Stimulated activated naive B cell treated with anti-CD40 and anti-IgM and Interleukin-4, amounts not matched to agents 10 μg/mL and 1 μg/mL and 100 μg/mL, for 72 hours (primary cell): ENCODE results near the gene PPCDC.

Experiments used
- ATAC-seq, 2 donors: fragments of 150-1000 bp; cut with Tn5 transposase; replicated peaks; 2 replicates each; pipeline ENCODE4 v1.10.0; 2021; ENCODE audit warnings: moderate library complexity in 1 of 2
- DNase-seq: peaks from one replicate; pipeline ENCODE4 v3.0.0; 2021
- H3K27ac Mint-ChIP-seq: one replicate; pipeline ENCODE4 v1.8.0; 2022; ENCODE audit warnings: mild to moderate bottlenecking, mixed read lengths
- H3K27me3 Mint-ChIP-seq, 2 donors: one replicate each; pipeline ENCODE4 v1.8.0; 2022; ENCODE audit warnings: mixed read lengths in 2 of 2
- H3K36me3 Mint-ChIP-seq, 2 donors: one replicate each; pipeline ENCODE4 v1.8.0; 2022; ENCODE audit warnings: mixed read lengths in 2 of 2, mild to moderate bottlenecking in 1 of 2
- H3K4me1 Mint-ChIP-seq, 2 donors: one replicate each; pipeline ENCODE4 v1.8.0; 2022; ENCODE audit warnings: mixed read lengths in 2 of 2, mild to moderate bottlenecking in 1 of 2
- H3K4me3 Mint-ChIP-seq, 2 donors: one replicate each; pipeline ENCODE4 v1.8.0; 2022; ENCODE audit warnings: mild to moderate bottlenecking in 2 of 2, mixed read lengths in 2 of 2, moderate library complexity in 1 of 2
- H3K9me3 Mint-ChIP-seq, 2 donors: one replicate each; pipeline ENCODE4 v1.8.0; 2022; ENCODE audit warnings: mixed read lengths in 2 of 2, mild to moderate bottlenecking in 1 of 2

Gene PPCDC, protein sequence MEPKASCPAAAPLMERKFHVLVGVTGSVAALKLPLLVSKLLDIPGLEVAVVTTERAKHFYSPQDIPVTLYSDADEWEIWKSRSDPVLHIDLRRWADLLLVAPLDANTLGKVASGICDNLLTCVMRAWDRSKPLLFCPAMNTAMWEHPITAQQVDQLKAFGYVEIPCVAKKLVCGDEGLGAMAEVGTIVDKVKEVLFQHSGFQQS

GRCh38 chr15:75023181-75023871 is at the start of gene PPCDC:
TSS of gene PPCDC (plus strand) at chr15:75023590. CDS start at chr15:75028319, 4,729 bp downstream.
- DNase-seq (peak; percentile 95), ATAC-seq (peak; percentile 100)
- peak within 1 kb of the TSS; percentile 95 for H3K27ac Mint-ChIP-seq
- peak within 1 kb of the TSS; percentile 95 to 98 for H3K4me3 Mint-ChIP-seq
- peaks cover 2 to 23% of the 10 kb centered on the region in 2 donors for H3K36me3 Mint-ChIP-seq
- peaks cover 40 to 46% of the 10 kb centered on the region in 2 donors for H3K27me3 Mint-ChIP-seq
- no peaks in the 10 kb centered on the region for H3K9me3 Mint-ChIP-seq
- peaks cover 7 to 34% of the 10 kb centered on the region in 2 donors for H3K4me1 Mint-ChIP-seq

DNA sequence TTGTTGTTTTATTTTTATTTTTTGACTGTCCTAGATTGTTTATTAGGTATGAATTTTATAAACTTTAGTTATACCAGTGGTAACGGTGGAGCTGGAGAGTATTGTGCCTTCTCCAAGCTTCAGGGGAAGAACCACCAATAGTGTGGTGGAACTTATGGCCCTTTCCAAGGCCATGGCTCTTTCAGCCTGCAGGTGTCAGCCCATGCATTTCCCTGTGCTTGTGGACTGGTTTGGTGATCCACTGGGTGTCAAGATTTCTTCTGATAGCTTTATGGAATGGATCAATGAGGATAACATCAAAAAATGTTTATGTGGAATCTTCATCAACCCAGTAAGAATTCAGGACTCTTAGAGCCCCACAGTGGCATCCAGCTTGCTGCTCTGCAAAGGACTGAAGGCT is 47.2 kb upstream of the PPCDC start:
- Mint-ChIP-seq H3K4me1 (no peaks in the 10 kb centered on the region), H3K9me3 (no peaks in the 10 kb centered on the region), H3K27me3 (peaks cover 26 to 54% of the 10 kb centered on the region in 2 donors), H3K36me3 (no peaks in the 10 kb centered on the region), H3K4me3 (no peak overlapping the region), H3K27ac (no peak overlapping the region)
- DNase-seq = no peak
- no peak for ATAC-seq

DNA sequence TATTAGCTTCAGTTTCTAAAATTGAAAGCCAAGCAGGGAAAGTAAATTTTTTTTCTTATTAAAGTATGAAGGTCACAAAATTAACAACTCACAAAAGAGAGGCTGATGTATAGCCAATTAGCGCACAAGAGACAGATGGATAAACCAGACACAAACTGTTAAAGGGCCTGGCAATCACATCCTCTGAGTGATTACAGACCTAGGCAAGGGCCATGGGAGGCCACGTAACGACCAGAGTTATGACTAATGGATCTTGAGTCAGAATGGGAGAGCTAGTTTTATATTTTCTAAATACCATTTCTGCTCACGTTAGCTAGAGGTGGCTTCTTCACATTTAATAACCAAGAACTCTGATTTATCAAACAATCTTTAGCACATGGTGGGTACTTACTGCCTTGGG is 45.8 kb upstream of the PPCDC start:
- no peaks in the 10 kb centered on the region for H3K9me3 Mint-ChIP-seq
- H3K4me1 Mint-ChIP-seq = no peaks in the 10 kb centered on the region
- H3K36me3 Mint-ChIP-seq = no peaks in the 10 kb centered on the region
- H3K4me3 Mint-ChIP-seq = no peak overlapping the region
- ATAC-seq (peak in 1 of 2 donors; percentile 43), DNase-seq (no peak)
- H3K27ac Mint-ChIP-seq = no peak overlapping the region
- H3K27me3 Mint-ChIP-seq = peaks cover 25 to 49% of the 10 kb centered on the region in 2 donors

- no peaks in the 10 kb centered on the region for H3K36me3 Mint-ChIP-seq
- H3K4me3 Mint-ChIP-seq = no peak overlapping the region
- DNase-seq = no peak
- no peak for ATAC-seq
- peaks cover 20 to 45% of the 10 kb centered on the region in 2 donors for H3K27me3 Mint-ChIP-seq
- H3K4me1 Mint-ChIP-seq = no peaks in the 10 kb centered on the region
- H3K9me3 Mint-ChIP-seq = no peaks in the 10 kb centered on the region
- no peak overlapping the region for H3K27ac Mint-ChIP-seq
These were observed 45.3 kb upstream of the PPCDC start for GRCh38 chr15:74978077-74978476.

DNA sequence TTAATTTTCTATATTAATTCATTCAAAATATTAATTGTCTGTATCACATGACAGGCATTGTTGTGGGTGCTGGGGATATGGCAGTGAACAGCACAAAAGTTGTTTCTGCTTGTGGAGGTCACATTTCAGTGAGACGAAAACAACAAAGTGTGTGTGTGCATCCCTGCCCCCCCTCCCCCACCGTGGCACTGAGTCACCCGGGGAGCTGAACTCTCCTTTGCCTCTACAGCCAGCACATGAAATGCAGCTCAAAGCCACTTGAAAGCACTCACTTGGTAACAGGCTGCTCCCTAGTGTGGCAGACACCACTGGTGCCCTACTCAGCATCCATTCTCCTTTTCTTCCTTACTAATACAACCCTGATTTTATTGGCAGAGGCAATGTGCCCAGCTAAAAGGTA is 44.9 kb upstream of the PPCDC start:
- ATAC-seq (no peak), DNase-seq (no peak)
- Mint-ChIP-seq H3K9me3 (no peaks in the 10 kb centered on the region), H3K27ac (no peak overlapping the region), H3K4me3 (no peak overlapping the region), H3K27me3 (peaks cover 20 to 42% of the 10 kb centered on the region in 2 donors), H3K4me1 (peaks cover 0 to under 1% of the 10 kb centered on the region in 2 donors), H3K36me3 (no peaks in the 10 kb centered on the region)

GRCh38 chr15:74982183-74982582 is 41.2 kb upstream of the PPCDC start:
- H3K27me3 Mint-ChIP-seq = peaks cover 42 to 56% of the 10 kb centered on the region in 2 donors
- H3K4me3 Mint-ChIP-seq = no peak overlapping the region
- no peak overlapping the region for H3K27ac Mint-ChIP-seq
- H3K4me1 Mint-ChIP-seq = peaks cover 5 to 9% of the 10 kb centered on the region in 2 donors
- DNase-seq (no peak), ATAC-seq (no peak)
- no peaks in the 10 kb centered on the region for H3K36me3 Mint-ChIP-seq
- peaks cover 0 to under 1% of the 10 kb centered on the region in 2 donors for H3K9me3 Mint-ChIP-seq

DNA sequence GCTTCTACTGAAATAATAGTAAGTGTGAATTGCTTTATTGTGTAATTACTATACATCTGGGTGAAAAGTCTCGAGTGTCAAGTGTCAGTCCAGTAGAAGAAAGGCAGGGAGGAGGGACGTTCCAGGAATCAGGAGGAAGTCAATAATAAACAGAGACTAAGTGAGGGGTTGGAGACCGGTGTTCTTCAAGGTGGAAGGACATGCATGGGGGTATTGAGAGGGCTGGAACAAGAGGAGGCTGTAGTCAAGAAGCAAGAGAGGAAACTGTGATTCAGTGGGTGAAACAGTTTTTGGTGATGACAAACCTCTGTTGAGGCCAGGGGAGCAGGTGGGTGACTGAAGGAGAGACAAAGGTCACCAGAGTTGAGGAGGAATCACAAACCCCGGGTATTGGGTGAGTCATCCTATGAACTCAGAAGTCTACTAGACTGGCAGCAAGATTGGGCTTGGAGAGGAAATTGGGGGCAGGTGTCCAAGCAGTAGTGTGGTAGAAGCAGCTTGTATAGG is 39.6 kb upstream of the PPCDC start:
- H3K4me1 Mint-ChIP-seq = peaks cover 5 to 11% of the 10 kb centered on the region in 2 donors
- H3K27ac Mint-ChIP-seq = no peak overlapping the region
- peaks cover 39 to 57% of the 10 kb centered on the region in 2 donors for H3K27me3 Mint-ChIP-seq
- no peaks in the 10 kb centered on the region for H3K36me3 Mint-ChIP-seq
- ATAC-seq (peak; percentile 94 to 98), DNase-seq (peak; percentile 19)
- H3K9me3 Mint-ChIP-seq = peaks cover 0 to 4% of the 10 kb centered on the region in 2 donors
- H3K4me3 Mint-ChIP-seq = no peak overlapping the region

DNA sequence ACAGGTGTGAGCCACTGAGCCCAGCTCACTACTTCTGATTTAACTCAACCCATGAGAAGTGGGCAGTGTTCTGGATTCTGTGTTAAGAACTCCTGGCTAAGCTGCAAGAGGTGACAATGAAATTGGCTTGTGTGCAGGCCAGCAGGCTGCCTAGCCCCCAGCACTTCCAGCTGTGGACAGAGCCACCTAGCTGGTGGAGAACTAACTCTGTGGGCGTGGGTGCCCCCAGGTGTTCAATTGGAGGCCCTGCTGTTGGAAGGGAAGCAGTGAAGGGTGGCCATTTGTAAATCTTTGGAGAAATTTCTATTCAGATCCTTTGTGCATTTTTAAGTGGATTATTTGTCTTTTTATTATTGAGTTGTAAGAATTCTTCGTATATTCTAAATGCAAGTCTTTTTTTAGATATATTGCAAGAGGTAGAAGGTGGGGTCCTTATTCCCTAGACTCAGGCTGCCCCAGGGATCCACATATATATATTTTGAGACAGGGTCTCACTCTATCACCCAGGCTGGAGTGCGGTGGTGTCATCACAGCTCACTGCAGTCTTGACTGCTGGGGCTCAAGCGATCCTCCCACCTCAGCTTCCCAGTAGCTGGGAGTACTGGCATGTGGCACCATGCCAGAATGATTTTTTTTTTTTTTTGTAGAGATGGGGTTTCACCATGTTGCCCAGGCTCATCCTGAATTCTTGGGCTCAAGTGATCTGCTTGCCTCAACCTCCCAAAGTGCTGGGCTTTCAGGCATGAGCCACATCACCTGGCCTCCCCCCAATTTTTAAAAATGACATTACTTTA is 35.2 kb upstream of the PPCDC start:
- no peak overlapping the region for H3K4me3 Mint-ChIP-seq
- ATAC-seq (peak; percentile 47 to 51), DNase-seq (no peak)
- no peak overlapping the region for H3K27ac Mint-ChIP-seq
- peaks cover 0 to 4% of the 10 kb centered on the region in 2 donors for H3K9me3 Mint-ChIP-seq
- no peaks in the 10 kb centered on the region for H3K36me3 Mint-ChIP-seq
- H3K4me1 Mint-ChIP-seq = peaks cover 5 to 16% of the 10 kb centered on the region in 2 donors
- peaks cover 47 to 71% of the 10 kb centered on the region in 2 donors for H3K27me3 Mint-ChIP-seq

- no peak for ATAC-seq
- peaks cover 0 to 4% of the 10 kb centered on the region in 2 donors for H3K9me3 Mint-ChIP-seq
- peaks cover 49 to 72% of the 10 kb centered on the region in 2 donors for H3K27me3 Mint-ChIP-seq
- no peak overlapping the region for H3K4me3 Mint-ChIP-seq
- no peak for DNase-seq
- no peaks in the 10 kb centered on the region for H3K36me3 Mint-ChIP-seq
- H3K27ac Mint-ChIP-seq = no peak overlapping the region
- H3K4me1 Mint-ChIP-seq = peaks cover 0 to 9% of the 10 kb centered on the region in 2 donors
These were observed 33.9 kb upstream of the PPCDC start for GRCh38 chr15:74989527-74989926.

GRCh38 chr15:74992619-74993018 is 30.8 kb upstream of the PPCDC start:
- no peak for DNase-seq
- Mint-ChIP-seq H3K27me3 (peaks cover 50 to 76% of the 10 kb centered on the region in 2 donors), H3K4me3 (no peak overlapping the region), H3K36me3 (peaks cover 3% of the 10 kb centered on the region in 2 donors), H3K4me1 (peaks cover 16 to 27% of the 10 kb centered on the region in 2 donors), H3K27ac (no peak overlapping the region), H3K9me3 (peaks cover 2 to 3% of the 10 kb centered on the region in 2 donors)
- no peak for ATAC-seq

DNA sequence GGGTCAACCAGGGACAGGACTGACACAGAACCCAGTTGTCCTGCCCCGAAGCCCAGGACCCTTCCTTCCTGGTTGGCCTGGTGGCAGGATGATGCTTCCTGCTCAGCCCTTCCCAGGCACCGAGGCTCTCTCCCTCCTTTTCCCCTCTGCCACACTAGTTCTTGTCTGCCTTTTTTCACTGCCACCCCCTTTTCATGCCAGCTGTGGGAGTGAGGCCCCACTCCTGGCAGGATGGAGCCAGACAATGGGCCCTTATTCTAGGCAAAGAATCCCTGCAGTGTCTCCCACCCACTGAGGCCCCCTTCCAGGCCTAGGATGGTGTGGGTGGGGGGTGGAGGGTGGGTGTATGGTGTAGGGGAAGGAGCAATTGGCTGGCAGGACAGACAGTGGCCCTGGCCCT is 29.2 kb upstream of the PPCDC start:
- H3K27ac Mint-ChIP-seq = no peak overlapping the region
- H3K4me3 Mint-ChIP-seq = no peak overlapping the region
- H3K27me3 Mint-ChIP-seq = peaks cover 63 to 83% of the 10 kb centered on the region in 2 donors
- H3K36me3 Mint-ChIP-seq = peaks cover 3% of the 10 kb centered on the region in 2 donors
- no peak for DNase-seq
- no peak for ATAC-seq
- peaks cover 16 to 28% of the 10 kb centered on the region in 2 donors for H3K4me1 Mint-ChIP-seq
- H3K9me3 Mint-ChIP-seq = peaks cover 2 to 3% of the 10 kb centered on the region in 2 donors

DNA sequence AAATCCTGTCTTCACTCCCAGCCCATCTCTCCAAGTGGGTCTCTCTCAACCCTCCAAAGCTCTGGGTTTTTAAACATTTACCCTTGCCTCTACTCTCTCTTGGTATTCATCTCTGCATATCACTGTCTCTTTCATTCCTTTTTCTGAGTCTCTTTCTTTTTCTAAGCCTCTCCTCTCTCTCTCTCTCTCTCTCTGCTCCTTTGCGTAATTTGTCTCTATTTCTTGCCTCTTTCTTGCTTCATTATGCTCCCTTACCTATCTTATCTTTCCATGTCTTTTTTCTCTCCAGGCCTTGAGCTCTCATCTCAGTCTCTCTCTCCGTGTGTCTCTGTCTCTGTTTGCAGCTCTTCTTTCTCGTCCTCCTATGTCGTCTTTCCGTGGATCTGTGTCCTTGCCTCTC is 28.7 kb upstream of the PPCDC start:
- Mint-ChIP-seq H3K36me3 (peaks cover 3% of the 10 kb centered on the region in 2 donors), H3K27me3 (peaks cover 61 to 82% of the 10 kb centered on the region in 2 donors), H3K27ac (no peak overlapping the region), H3K4me3 (peak overlapping the region; percentile 73 to 79), H3K4me1 (peaks cover 16 to 28% of the 10 kb centered on the region in 2 donors), H3K9me3 (peaks cover 2 to 3% of the 10 kb centered on the region in 2 donors)
- DNase-seq (no peak), ATAC-seq (no peak)

GRCh38 chr15:74995182-74995778 is 28.1 kb upstream of the PPCDC start, which contains the start of gene SCAMP5:
TSS of gene SCAMP5 (plus strand) at chr15:74995563. CDS start at chr15:75011840, 16,277 bp downstream.
- Mint-ChIP-seq H3K9me3 (peaks cover 2 to 3% of the 10 kb centered on the region in 2 donors), H3K27ac (no peak within 1 kb of the TSS), H3K4me3 (peak within 1 kb of the TSS; percentile 73 to 79), H3K36me3 (peaks cover 3% of the 10 kb centered on the region in 2 donors), H3K4me1 (peaks cover 16 to 27% of the 10 kb centered on the region in 2 donors), H3K27me3 (peaks cover 61 to 79% of the 10 kb centered on the region in 2 donors)
- ATAC-seq (peak; percentile 95 to 96), DNase-seq (peak; percentile 86)
